AG08395 (cell line): ENCODE results near the gene APPL2.

Source experiments
- DNase-seq: peaks from one replicate; pipeline ENCODE4 v3.0.0; 2012; ENCODE audit warnings: mixed read lengths, low spot score

The APPL2 gene

DNA sequence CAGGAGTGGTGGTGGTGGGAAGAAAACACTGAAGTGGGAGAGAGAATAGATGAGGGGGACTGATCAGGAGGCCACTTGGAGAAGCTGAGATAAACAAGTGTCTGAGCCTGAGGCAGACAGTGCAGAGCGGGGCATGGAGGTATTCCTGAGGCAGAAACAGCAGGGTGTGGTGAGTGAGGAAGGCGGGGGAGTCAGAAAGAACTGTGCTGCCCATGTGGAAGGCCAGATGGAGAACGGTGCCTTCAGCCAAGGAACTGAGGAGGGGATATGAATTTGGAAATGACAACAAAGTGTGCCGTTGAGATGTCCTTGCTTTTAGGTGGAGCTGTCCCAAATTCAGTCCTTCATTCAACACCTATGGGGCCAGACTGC is 13.7 kb downstream of the APPL2 start:
- no peak for DNase-seq

- DNase-seq: no peak
Observed at GRCh38 chr12:105221583-105222283, 14.2 kb downstream of the APPL2 start.

- no peak for DNase-seq
Observed at GRCh38 chr12:105220929-105221290, 15.1 kb downstream of the APPL2 start.

- DNase-seq: no peak
Observed at GRCh38 chr12:105220150-105220928, 15.6 kb downstream of the APPL2 start.

DNA sequence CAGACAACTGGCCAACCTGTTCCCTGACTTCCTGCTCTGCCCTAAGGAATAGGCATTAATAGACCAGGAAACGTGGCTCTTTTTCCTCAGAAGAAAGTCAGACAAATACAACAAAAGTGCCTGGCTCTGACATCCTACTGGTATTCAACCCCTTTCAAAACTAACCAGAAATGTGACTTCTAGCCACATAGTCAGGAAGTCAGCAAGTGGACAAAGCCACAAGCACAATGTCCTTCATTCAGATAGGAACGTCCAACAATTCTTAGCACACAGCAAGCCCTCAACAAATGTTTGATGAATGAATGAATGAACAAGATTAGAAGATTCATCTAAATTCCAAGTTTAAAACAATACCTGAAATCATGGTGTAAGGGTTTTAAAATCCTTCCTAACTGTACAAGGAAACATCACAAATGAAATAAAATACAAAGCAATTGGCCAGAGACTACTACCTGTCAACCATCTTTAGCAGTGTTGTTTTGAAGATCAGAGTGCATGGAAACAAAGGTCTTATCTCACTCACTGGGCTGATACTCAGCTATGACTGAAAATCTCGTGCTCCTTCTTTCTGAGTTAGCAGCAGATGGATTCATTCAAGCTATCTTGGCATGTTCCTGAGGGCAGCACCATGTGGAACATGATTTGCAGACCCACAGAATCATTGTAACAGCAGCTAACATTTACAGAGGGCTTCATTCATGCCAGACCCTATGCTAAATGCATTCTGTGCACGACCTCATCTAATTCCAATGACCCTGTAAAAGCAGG is 16.5 kb downstream of the APPL2 start:
- DNase-seq: no peak

DNA sequence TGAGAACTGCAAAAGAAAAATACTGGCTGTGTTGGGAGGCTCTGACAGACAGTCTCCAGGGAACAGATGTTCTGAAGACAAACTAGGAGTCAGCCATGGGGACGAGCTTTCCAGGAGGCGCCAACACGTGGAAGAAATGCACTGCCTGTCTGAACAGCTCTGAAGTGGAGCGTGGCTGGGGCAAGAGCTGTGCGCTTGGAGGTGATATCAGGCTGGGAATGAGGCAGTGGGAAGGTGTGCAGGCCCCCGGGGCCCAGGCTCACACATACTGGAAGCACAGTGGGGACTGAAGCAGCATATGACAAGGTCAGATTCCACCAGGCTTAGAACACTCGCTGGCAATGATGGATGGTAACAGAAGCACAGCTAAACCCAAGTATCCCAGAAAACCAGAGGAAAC is 17.5 kb downstream of the APPL2 start:
- DNase-seq: no peak

DNA sequence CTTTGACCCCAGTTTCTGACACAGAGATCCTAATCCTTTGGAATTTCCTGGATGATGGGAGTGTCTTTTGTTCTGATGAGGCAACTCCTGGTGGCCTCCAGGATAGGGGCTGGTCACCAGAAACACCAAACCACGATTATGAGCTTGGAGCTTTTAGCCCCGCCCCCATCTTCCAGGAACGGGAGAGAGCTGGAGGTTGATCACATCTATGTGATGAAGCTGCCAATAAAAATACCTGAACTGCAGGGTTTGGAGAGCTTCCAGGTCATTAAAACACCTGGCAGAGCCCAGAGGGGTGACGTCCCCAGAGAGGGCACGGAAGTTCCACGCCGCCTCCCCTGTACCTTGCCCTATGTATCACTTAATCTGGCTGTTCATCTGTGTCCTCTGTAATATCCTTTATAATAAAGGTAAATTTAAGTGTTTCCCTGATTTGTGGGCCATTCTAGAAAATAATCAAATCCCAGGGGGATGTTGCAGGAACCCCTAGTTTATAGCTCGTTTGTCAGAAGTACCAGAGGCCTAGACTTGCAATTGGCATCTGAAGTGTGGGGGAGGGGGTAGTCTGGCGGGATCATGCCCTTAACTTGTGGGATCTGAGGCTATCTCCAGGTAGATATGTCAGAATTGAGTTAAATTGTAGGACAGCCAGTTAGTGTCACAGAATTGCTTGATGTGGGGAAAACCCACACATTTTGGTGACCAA is 21.2 kb downstream of the APPL2 start:
- no peak for DNase-seq

DNA sequence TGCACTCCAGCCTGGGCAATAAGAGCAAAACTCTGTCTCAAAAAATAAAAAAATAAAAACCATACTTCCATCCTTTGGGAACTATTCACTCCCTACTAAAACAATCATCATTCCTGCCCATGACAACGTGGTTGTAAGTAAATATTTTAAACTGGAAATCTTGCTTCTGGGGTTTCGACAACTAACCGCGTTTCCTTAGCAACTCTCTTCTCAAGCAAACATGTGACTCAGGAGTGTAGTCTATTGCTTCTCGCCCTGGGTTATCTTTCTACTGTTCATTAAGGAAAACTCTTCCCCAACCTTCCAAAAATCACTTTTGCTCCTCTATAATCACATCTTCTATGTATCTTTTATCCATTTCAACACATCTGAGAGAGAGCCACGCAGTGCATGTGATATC is 21.8 kb downstream of the APPL2 start:
- peak; percentile 52 for DNase-seq

- DNase-seq: peak; percentile 75
Observed at GRCh38 chr12:105212438-105212837, 23.5 kb downstream of the APPL2 start.

GRCh38 chr12:105209091-105209490 is 26.9 kb downstream of the APPL2 start:
- DNase-seq: no peak

DNA sequence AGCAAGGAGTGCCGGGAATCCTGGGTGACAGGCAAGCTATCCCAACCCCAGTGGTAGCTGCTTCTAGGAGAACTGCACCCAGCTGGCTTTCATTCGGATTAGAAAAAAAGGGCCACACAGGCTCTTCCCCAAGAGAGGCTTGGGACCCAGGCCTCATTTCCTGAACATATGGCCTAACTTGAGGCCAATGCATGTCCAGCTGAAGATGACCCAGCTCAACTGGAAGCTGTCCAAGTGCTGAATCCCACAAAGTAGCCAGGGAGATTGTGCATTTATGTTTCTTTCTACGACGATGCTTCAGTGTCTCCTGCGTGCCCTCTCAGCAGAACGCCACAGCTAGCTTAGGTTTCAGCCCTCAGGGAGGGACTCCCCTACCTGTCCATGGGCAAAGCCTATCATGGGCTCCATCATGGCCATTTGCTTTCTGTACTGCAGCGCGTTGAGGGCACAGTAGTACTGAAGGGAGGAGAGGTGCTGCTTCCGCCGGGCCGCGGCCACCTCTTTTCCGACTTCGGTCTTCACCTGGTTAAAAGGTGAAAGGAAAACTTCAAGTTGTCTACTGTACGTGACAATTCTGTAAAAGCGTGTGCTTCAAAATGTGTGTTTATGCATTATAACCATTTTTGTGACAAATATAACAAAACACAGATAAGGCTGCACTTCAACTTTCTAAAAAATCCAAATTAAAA is 29.1 kb downstream of the APPL2 start:
- DNase-seq: no peak

DNA sequence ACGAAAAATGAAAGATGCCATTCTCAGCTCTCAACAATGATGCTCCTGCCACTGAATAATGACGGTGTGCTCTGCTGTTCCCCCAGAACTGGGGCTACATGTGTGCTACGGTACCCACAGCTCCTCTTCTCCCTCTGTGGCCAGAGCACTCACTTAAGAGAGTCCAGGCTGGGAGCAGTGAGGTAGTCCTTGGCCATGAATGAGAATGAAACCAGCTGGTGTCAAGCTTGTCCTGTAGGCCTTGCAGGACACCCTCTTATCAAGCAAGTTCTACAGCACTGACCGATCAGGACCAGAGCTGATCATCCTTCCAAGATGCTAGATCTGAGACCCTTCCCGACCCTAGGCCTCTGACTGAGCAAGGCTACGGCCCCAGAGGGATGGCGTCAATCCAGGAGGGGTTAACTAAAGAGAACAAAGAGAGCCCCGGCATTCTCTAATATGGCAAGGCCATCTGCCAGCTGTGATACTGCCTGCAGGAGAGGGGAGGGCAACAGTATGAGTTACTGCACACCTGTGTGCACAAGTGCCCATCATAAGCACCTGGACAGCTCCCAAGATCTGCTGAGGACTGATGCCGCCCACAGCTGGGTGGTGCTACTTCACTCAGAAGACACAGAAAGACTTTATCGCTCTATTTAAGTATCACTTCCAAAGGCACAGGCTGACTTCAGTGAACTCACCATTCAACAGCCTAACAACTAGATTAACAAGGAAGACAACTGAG is 30.5 kb downstream of the APPL2 start:
- no peak for DNase-seq

DNA sequence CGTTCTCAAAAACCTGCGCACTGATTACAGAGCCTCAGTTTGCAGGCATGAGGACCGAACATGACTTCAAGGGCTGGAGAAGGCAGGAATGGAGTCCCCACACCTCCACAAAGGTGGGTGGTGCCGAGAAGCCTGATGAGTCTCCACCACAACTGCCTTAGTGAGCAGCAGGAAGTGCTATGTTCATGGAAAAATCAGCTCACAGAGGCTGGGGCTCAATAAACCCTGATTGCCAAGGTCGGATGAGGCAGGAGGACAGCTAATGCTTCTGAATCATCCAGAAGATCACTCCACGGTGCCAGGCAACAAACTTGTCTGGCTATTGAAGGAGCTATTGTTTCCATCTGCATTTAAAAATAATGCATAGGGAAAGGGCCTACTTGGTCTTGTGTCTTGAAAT is 31.1 kb downstream of the APPL2 start:
- DNase-seq: peak; percentile 86

- DNase-seq: no peak
Observed at GRCh38 chr12:105204127-105204526, 31.8 kb downstream of the APPL2 start.

GRCh38 chr12:105202202-105202601 is 33.8 kb downstream of the APPL2 start:
- no peak for DNase-seq

DNA sequence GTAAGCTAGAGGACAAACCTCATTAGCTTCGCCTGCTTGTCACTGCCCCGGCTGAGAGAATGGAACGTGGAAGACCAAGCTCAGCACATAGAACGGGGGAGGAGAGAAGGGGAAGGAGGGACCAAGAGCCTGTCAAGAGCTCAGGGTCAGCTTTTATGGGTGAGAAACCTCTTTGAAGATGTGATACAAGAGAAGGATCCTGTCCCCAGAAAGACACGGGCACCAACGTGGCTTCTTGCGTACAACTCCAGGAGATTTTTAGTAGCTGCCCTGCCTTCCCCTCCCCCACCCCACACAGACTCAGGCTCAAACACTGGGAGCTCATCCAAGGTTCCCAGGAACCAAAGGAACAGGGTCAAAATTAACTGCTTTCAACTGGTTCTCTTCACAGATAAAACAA is 34.7 kb downstream of the APPL2 start:
- no peak for DNase-seq

DNA sequence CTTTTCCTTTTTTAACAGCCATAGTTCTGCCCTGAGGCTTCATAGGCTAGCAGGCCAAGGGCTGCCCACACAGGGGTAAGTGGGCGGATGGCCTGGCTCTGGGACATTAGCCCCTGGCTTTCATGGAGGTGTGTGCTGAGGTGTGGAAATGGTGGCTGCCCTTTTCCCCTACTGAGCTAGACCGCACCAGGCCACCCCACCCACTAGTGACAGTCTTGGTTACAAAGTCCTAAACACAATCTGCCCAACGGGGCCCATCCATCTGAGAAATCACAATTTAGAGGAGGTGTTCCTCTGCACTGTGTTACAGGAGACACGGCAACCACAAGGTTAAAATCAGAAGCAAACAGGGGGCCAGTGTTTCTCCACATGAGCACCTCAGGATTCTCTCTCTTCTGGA is 35.6 kb downstream of the APPL2 start:
- DNase-seq: no peak

DNA sequence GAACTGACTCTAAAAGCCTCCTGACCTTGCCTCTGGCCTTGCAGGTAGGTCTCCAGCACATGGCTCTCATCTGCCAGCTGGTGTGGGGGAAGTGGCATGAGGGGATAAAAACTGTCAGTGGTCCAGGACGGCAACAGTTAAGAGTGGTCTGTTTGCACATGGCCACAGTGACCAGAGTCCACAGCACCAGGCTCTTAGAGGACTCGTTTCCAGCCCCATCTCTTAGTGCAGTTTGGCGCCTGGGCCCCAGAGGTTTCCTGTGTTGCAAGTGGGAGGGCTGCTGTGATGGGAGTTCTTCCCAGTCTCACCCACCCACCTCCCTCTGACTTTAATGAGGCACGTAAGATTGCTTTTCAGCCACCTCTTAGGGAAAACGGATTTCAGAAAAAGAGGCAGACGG is 37.0 kb downstream of the APPL2 start:
- DNase-seq: no peak

DNA sequence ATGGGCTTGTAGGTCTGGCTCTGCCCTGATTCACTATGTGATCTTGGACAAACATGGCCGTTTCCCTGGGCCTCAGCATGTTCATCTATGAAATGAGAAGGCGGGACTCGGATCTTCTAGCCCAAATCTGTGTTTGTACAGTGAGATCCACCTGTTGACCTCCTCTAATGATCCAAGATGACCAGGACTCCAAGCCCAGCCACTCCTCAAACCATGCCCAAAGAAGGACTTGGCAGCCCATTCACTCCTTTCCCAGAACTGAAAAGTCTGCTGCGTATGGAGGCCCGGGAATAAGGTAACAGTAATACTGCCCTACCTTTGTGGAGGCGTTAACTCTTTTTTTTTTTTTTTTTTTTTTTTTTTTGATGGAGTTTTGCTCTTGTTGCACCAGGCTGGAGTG is 39.9 kb downstream of the APPL2 start:
- DNase-seq: no peak

DNA sequence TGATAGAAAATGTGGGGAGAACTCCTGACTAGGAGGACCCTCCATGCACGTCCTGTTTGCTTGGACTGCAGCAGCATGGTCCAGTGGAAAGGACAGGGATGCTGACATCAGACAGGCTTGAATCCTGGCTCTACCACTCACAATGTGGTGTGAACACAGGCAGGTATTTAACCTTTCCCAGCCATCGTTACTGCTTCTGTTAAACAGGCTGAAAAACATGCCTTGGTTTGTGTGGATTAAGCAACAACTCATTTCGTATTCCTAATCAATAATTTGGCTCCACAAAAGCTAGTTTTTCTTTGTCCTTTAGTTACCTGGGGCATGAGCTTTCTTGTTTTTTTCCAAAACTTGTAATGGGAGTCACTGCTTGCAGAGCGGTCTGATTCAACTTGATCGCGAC is 41.0 kb downstream of the APPL2 start:
- no peak for DNase-seq

DNA sequence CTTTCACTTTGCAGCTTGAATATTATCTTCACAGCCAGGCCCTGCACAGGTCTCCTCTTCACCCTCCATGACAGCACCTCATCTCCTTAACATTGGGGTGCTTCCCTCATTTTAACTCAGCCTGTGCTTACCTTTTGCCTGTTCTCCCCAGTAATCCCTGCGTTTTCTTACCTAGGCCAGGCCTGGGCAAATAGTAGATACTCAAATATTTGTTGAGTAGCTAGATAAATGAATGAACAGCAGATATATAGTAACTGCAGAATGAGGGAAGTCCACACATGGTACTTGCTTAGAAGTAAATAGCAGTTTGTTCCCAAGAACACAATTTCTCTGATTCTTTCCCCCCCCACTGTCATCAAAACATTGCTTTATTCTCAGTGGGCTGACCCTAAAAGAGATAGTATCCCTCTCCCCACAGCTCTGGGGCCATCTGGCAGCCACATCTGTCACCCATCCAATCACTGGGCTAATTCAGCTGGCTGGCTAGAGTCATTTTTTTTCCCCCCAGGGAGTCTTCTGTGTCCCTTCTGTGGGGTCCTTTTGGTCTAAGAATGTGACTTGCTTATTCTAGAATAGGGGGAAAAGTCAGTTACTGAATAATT is 43.2 kb downstream of the APPL2 start:
- DNase-seq: no peak
